Mucosa of stomach (tissue), 1 donor: ENCODE data around the gene ATP1A1.

Source experiments
- H3K27me3 ChIP-seq: one replicate; pipeline ENCODE4 v1.7.0; 2013; ENCODE audit warnings: mild to moderate bottlenecking, low read length; ENCODE audit not compliant: control insufficient read depth, insufficient read depth
- H3K36me3 ChIP-seq: one replicate; pipeline ENCODE4 v1.7.0; 2013; ENCODE audit warnings: low read length; ENCODE audit not compliant: control insufficient read depth, insufficient read depth
- H3K4me1 ChIP-seq: one replicate; pipeline ENCODE4 v1.7.0; 2013; ENCODE audit warnings: mild to moderate bottlenecking, low read length; ENCODE audit not compliant: control insufficient read depth, insufficient read depth
- H3K4me3 ChIP-seq: one replicate; pipeline ENCODE4 v1.7.0; 2013; ENCODE audit warnings: low read length
- H3K9ac ChIP-seq: one replicate; pipeline ENCODE4 v1.7.0; 2013; ENCODE audit warnings: mild to moderate bottlenecking, low read length, moderate library complexity
- H3K9me3 ChIP-seq: one replicate; pipeline ENCODE4 v1.7.0; 2013; ENCODE audit warnings: mild to moderate bottlenecking, low read length, moderate library complexity; ENCODE audit not compliant: control insufficient read depth
- donor health status: Pancreatic carcinoma.

ATP1A1 gene

GRCh38 chr1:116428576-116428975 is 55.5 kb downstream of the ATP1A1 start:
- Histone ChIP-seq H3K36me3 (no peaks in the 10 kb centered on the region), H3K9ac (no peak overlapping the region), H3K4me3 (no peak overlapping the region), H3K9me3 (no peaks in the 10 kb centered on the region), H3K4me1 (peaks cover 7% of the 10 kb centered on the region), H3K27me3 (no peaks in the 10 kb centered on the region)

DNA sequence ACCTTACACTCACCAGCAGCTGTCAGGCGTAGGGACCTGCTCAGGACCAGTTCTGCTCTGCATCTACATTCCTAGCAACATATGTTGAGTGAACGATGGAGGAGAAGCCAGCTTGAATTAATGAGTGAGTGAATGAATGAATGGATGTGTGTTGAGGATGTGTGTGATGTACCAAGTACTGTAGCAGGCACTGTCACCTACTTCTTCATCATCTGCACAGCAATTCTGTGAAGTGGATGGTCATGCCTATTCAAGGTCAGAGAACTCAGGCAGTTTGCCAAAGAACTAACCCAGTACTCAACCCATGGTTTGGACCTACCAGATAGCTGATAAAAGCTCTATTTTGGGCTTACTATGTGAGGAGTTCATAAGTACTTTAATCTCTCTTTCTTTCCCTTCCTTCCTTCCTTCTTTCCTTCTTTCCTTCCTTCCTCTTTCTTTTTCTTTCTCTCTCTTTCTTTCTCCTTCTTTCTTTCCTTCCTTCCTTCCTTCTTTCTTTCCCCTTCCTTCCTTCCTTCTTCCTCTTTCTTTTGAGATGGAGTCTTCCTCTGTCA is 56.9 kb downstream of the ATP1A1 start:
- Histone ChIP-seq H3K36me3 (no peaks in the 10 kb centered on the region), H3K4me1 (peaks cover 9% of the 10 kb centered on the region), H3K9me3 (no peaks in the 10 kb centered on the region), H3K27me3 (no peaks in the 10 kb centered on the region), H3K4me3 (no peak overlapping the region), H3K9ac (no peak overlapping the region)

- no peaks in the 10 kb centered on the region for H3K9me3 ChIP-seq
- no peaks in the 10 kb centered on the region for H3K36me3 ChIP-seq
Measured at GRCh38 chr1:116431870-116432500, 58.9 kb downstream of the ATP1A1 start.

GRCh38 chr1:116432655-116433265 is 59.7 kb downstream of the ATP1A1 start:
- Histone ChIP-seq H3K27me3 (no peaks in the 10 kb centered on the region), H3K9me3 (no peaks in the 10 kb centered on the region), H3K4me1 (peaks cover 9% of the 10 kb centered on the region), H3K36me3 (no peaks in the 10 kb centered on the region), H3K9ac (no peak overlapping the region), H3K4me3 (no peak overlapping the region)

More at GRCh38 chr1:116431870-116432500, 58.9 kb downstream of the ATP1A1 start:
- H3K9ac ChIP-seq: no peak overlapping the region
- peaks cover 9% of the 10 kb centered on the region for H3K4me1 ChIP-seq
- H3K4me3 ChIP-seq: no peak overlapping the region
- no peaks in the 10 kb centered on the region for H3K27me3 ChIP-seq

DNA sequence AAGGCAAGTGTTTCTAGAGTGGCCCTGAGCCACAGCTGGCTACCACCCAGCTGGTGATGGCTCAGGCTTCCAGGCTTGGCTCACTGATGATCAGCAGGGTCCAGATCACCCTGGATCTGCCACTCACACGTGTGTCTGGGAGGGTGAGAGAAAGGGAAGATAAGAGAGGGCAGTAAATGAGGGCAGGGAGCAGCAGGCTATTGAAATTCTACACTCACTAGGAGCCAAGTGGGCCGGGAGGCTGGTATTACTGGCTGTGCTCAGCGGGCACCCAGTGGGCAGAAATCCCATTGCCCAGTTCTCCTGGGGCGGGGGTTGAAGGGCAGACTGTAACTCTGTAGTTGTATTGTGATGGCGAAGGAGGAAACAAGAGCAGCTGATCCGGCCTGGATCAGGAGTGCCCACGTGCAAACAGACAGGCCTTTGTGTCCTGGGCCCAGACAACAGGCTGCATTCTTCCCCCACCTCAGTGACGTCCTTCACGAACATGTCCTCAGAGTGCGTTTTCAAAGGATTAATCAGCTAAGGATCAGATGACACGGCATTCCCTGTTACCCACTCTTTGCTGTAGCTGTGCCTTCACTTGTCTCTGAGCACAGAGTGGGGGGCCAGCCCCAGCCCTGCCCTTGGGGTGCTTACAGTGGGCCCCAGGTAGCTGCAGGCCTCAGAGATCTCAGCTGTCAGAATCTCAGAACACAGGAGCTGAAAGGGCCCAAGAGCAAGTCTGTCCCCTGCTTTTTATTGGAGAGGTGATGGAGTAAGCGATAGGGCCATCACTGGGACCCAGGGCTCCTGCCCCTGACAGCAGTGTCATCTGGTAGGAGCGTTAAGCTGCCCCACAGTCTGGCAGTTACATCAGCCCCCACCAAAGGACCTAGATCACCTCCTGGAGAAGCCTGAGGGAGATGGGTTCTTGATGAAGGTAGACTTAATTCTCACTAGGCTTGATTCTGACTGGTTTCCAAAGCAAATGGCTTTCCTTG is 60.5 kb downstream of the ATP1A1 start:
- H3K9me3 ChIP-seq: no peaks in the 10 kb centered on the region
- H3K4me1 ChIP-seq: peaks cover 9% of the 10 kb centered on the region
- no peaks in the 10 kb centered on the region for H3K36me3 ChIP-seq
- H3K4me3 ChIP-seq: no peak overlapping the region
- H3K27me3 ChIP-seq: no peaks in the 10 kb centered on the region
- no peak overlapping the region for H3K9ac ChIP-seq

- H3K27me3 ChIP-seq: no peaks in the 10 kb centered on the region
- peaks cover 9% of the 10 kb centered on the region for H3K4me1 ChIP-seq
- H3K9ac ChIP-seq: no peak overlapping the region
- no peaks in the 10 kb centered on the region for H3K36me3 ChIP-seq
- no peak overlapping the region for H3K4me3 ChIP-seq
- no peaks in the 10 kb centered on the region for H3K9me3 ChIP-seq
Measured at GRCh38 chr1:116434849-116435248, 61.8 kb downstream of the ATP1A1 start.

DNA sequence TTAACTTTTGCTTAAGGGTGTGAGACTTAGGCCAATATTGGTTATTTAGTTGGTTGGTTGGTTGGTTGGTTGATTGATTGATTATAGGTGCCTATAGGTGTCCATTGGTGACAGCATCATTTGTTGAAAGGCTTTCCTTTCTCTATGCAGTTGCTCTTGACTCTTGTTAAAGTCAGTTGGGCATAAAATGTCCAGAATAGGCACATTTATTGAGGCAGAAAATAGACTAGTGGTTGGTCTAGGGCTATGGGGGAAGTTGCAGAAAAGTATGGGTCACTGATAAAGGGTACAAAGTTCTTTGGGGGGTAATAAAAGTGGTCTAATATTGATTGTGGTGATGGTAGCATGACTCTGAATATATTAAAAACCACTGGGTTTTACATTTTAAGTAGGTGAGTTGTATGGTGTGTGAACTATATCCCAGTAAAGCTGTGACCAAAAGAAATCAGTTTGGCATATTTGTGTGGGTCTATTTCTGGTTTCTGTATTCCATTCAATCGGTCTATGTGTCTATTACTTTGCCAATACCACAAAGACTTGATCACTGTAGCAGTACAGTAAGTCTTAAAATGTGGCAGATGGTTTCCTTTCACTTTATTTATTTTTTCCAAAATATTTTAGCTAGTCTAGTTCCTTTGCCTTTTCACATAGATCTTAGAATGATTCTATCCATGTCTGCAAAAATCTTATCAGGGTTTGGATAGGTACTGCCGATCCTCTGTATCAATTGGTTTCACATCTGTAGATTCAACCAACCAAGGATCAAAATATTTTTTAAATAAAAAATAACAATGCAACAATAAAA is 63.0 kb downstream of the ATP1A1 start:
- no peaks in the 10 kb centered on the region for H3K36me3 ChIP-seq
- H3K9ac ChIP-seq: no peak overlapping the region
- H3K9me3 ChIP-seq: no peaks in the 10 kb centered on the region
- peaks cover 9% of the 10 kb centered on the region for H3K4me1 ChIP-seq
- no peak overlapping the region for H3K4me3 ChIP-seq
- H3K27me3 ChIP-seq: no peaks in the 10 kb centered on the region

DNA sequence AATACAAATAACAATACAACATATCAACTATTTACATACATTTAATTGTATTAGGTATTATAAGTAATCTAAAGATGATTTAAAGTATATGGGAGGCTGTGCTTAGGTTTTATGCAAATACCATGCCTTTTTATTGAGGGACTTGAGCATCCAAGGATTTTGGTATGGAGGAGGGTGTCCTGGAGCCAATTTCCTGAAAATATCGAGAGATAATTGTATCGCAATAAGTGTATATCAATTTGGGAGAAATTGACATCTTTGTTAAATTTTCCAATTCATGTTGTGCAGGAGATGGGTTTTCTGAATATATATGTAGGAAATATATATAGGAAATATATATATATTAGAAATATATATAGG is 63.5 kb downstream of the ATP1A1 start:
- H3K9ac ChIP-seq: no peak overlapping the region
- H3K4me1 ChIP-seq: peaks cover 9% of the 10 kb centered on the region
- no peaks in the 10 kb centered on the region for H3K9me3 ChIP-seq
- no peaks in the 10 kb centered on the region for H3K36me3 ChIP-seq
- no peaks in the 10 kb centered on the region for H3K27me3 ChIP-seq
- no peak overlapping the region for H3K4me3 ChIP-seq

DNA sequence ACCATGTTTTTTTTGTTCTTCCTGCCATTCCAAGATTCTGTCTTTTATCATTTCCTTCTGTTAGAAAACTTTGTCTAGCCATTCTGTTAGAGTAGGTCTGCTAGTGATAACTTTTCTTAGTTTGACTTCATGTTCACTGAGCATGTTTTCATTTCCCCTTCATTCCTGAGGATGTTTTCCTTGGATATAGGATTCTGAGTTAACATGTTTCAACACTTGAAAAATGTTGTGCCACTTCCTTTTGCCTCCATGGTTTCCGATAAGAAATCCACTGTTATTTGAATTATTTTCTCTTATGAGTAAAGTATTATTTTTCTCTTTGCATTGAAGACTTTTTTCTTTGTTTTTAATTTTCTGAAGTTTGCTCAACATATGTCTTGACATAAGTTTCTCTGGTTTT is 66.7 kb downstream of the ATP1A1 start:
- H3K36me3 ChIP-seq: no peaks in the 10 kb centered on the region
- no peak overlapping the region for H3K4me3 ChIP-seq
- peaks cover 4% of the 10 kb centered on the region for H3K27me3 ChIP-seq

DNA sequence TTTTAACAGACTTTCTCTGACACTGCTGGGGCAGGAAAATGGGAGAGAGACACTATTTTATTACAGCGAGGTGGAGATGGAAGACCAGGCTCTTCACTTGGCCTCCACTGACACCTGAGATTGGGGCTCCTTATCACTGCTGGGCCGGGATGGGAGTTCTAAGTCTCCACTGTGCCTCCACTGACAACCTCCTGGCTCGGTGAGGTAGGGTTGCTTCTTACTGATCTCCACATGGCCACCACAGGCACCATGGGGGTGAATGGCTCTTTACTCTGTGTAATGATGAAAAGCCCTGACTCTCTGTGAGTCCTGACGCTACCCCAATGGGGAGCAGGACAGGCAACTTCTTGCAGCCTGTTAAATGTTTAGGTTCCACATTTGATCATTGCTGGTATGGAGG is 67.7 kb downstream of the ATP1A1 start:
- Histone ChIP-seq H3K9ac (no peak overlapping the region), H3K36me3 (no peaks in the 10 kb centered on the region), H3K4me1 (no peaks in the 10 kb centered on the region)

More for the DNA sequence above, 66.7 kb downstream of the ATP1A1 start:
- Histone ChIP-seq H3K9me3 (no peaks in the 10 kb centered on the region), H3K4me1 (no peaks in the 10 kb centered on the region), H3K9ac (no peak overlapping the region)

DNA sequence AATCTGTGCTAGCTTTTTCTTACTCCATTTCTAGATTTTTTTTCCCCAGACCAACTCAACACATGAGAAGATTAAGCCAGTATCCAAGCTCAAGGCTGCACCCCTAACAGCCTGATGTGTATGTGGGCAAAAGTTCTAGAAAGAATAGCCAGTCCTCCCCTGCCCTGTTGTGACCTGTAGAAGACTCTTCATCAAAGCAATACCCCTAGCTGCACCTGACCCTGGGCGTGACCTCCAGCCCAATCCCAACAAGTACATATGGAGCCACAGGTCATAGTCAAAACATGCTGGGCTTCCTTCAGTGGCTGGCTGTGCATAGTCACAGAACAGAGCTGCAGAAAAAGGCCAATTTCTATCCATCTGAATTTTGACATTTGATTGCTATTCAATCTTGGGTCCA is 72.5 kb downstream of the ATP1A1 start:
- Histone ChIP-seq H3K9me3 (no peaks in the 10 kb centered on the region), H3K27me3 (peaks cover 7% of the 10 kb centered on the region), H3K9ac (no peak overlapping the region), H3K36me3 (no peaks in the 10 kb centered on the region), H3K4me3 (no peak overlapping the region), H3K4me1 (no peaks in the 10 kb centered on the region)

More for the DNA sequence above, 67.7 kb downstream of the ATP1A1 start:
- no peaks in the 10 kb centered on the region for H3K9me3 ChIP-seq
- H3K27me3 ChIP-seq: peaks cover 6% of the 10 kb centered on the region
- no peak overlapping the region for H3K4me3 ChIP-seq
